K562 (cell line): ENCODE data around the gene SUGP1. TPM values are rescaled to one million over a fixed set of nuclear protein-coding genes. Genes with fewer than 3 reads are reported as not detected.

Experiments used
- ARID4B ChIP-seq: sonication (generic); formaldehyde crosslinking; IDR thresholded peaks from 2 replicates; pipeline ENCODE4 v1.8.0; 2022; ENCODE audit warnings: mild to moderate bottlenecking, missing genetic modification reagents
- ATF1 ChIP-seq, 2 experiments: fragments of 450-650 bp in 1 of 2; IDR thresholded peaks; 2 replicates each; pipeline ENCODE4 v1.6.1; 2016; ENCODE audit warnings: missing compliant biosample characterization in 1 of 2, missing genetic modification characterization in 1 of 2
- BHLHE40 ChIP-seq: IDR thresholded peaks from 2 replicates; pipeline ENCODE4 v1.6.1; 2011; ENCODE audit warnings: low read length, improper control_type of control experiment
- BRD4 ChIP-seq: fragments of 200-600 bp; sonication (generic); IDR thresholded peaks from 2 replicates; pipeline ENCODE4 v1.6.1; 2017; ENCODE audit warnings: inconsistent platforms
- CBFB ChIP-seq: sonication (generic); formaldehyde crosslinking; IDR thresholded peaks from 2 replicates; pipeline ENCODE4 v1.4.0; 2020; ENCODE audit warnings: mild to moderate bottlenecking, missing genetic modification reagents
- CTBP1 ChIP-seq: fragments of 450-650 bp; IDR thresholded peaks from 2 replicates; pipeline ENCODE4 v1.6.1; 2016; ENCODE audit warnings: borderline replicate concordance
- EGR1 ChIP-seq: fragments of 450-650 bp; conservative IDR thresholded peaks from 2 replicates; pipeline ENCODE4 v1.6.1; 2017; ENCODE audit warnings: mild to moderate bottlenecking
- EP400 ChIP-seq: fragments of 450-650 bp; IDR thresholded peaks from 2 replicates; pipeline ENCODE4 v1.6.1; 2017; ENCODE audit warnings: antibody characterized with exemption, mild to moderate bottlenecking, moderate library complexity
- JUNB ChIP-seq: fragments of 450-650 bp; formaldehyde crosslinking; conservative IDR thresholded peaks from 2 replicates; pipeline ENCODE4 v1.4.0; 2020; ENCODE audit warnings: mild to moderate bottlenecking
- KLF16 ChIP-seq: IDR thresholded peaks from 2 replicates; pipeline ENCODE4 v1.6.1; 2016; ENCODE audit warnings: antibody characterized with exemption
- L3MBTL2 ChIP-seq: fragments of 450-650 bp; IDR thresholded peaks from 2 replicates; pipeline ENCODE4 v1.6.1; 2016; ENCODE audit warnings: mild to moderate bottlenecking, moderate library complexity
- MAFK ChIP-seq: IDR thresholded peaks from 2 replicates; pipeline ENCODE4 v1.6.1; 2011; ENCODE audit warnings: low read length, improper control_type of control experiment
- NR2C1 ChIP-seq, 2 experiments: fragments of 450-650 bp; IDR thresholded peaks; 2 replicates each; pipeline ENCODE4 v1.6.1; 2017; ENCODE audit warnings: mild to moderate bottlenecking in 2 of 2, antibody characterized with exemption in 1 of 2, inconsistent platforms in 1 of 2, missing compliant biosample characterization in 1 of 2, missing genetic modification characterization in 1 of 2
- RB1 ChIP-seq: fragments of 450-650 bp; IDR thresholded peaks from 2 replicates; pipeline ENCODE4 v1.6.1; 2017; ENCODE audit warnings: low read depth, mild to moderate bottlenecking
- RBFOX2 ChIP-seq: fragments of 200-400 bp; formaldehyde crosslinking; IDR thresholded peaks from 2 replicates; pipeline ENCODE4 v1.6.1; 2017; ENCODE audit warnings: low read depth, mild to moderate bottlenecking, low read length, moderate library complexity
- TCF7 ChIP-seq: sonication (generic); IDR thresholded peaks from 2 replicates; pipeline ENCODE4 v1.6.1; 2016; ENCODE audit warnings: antibody characterized with exemption, borderline replicate concordance
- TEAD2 ChIP-seq: fragments of 450-650 bp; IDR thresholded peaks from 2 replicates; pipeline ENCODE4 v1.6.1; 2016; ENCODE audit warnings: missing genetic modification characterization, control low read depth, missing compliant biosample characterization
- ZEB2 ChIP-seq: fragments of 450-650 bp; IDR thresholded peaks from 2 replicates; pipeline ENCODE4 v1.6.1; 2016
- ZNF347 ChIP-seq: fragments of 450-650 bp; formaldehyde crosslinking; IDR thresholded peaks from 2 replicates; pipeline ENCODE4 v1.4.0; 2020; ENCODE audit warnings: low read depth, mild to moderate bottlenecking, moderate library complexity
- polyA plus RNA-seq, 8 experiments: library from polyadenylated mRNA; depleted of rRNA in 4 of 8; stranded (reverse) in 5 of 8; unstranded in 3 of 8; fragments of >200 nt; fragmentation: Nextera tagmentation in 2 of 8; fragmentation: Illumina TruSeq in 1 of 8; extraction: Ambion mirVana in 2 of 8; extraction: Trizol in 1 of 8; gene quantifications; 2 replicates each; pipeline versions ENCODE4 v1.2.1 to v1.2.3, GENCODE V29; 2011 to 2014; ENCODE audit warnings: inconsistent platforms in 1 of 8, missing spikeins in 1 of 8
- total RNA-seq, 7 experiments: library from RNA; depleted of rRNA in 6 of 7; stranded (reverse); fragments of >200 nt in 6 of 7; fragmentation: Illumina TruSeq in 2 of 7; extraction: Trizol in 2 of 7; gene quantifications; 2 replicates each; pipeline versions ENCODE4 v1.2.1 to v1.2.3, GENCODE V29; 2011 to 2021; ENCODE audit warnings: low replicate concordance in 1 of 7
- TF ChIP-seq, protein P1 (sequence below): fragments of 150-350 bp; conservative IDR thresholded peaks from 2 replicates; pipeline ENCODE4 v1.6.1; 2014; ENCODE audit warnings: low read length

The SUGP1 gene
- total and polyA plus RNA-seq, 9 of the 15 experiments (the other 6 are each of a cell fraction or from before 2014, with no cell fraction given): 1.0 to 53.3 (median 32.4) TPM

DNA sequence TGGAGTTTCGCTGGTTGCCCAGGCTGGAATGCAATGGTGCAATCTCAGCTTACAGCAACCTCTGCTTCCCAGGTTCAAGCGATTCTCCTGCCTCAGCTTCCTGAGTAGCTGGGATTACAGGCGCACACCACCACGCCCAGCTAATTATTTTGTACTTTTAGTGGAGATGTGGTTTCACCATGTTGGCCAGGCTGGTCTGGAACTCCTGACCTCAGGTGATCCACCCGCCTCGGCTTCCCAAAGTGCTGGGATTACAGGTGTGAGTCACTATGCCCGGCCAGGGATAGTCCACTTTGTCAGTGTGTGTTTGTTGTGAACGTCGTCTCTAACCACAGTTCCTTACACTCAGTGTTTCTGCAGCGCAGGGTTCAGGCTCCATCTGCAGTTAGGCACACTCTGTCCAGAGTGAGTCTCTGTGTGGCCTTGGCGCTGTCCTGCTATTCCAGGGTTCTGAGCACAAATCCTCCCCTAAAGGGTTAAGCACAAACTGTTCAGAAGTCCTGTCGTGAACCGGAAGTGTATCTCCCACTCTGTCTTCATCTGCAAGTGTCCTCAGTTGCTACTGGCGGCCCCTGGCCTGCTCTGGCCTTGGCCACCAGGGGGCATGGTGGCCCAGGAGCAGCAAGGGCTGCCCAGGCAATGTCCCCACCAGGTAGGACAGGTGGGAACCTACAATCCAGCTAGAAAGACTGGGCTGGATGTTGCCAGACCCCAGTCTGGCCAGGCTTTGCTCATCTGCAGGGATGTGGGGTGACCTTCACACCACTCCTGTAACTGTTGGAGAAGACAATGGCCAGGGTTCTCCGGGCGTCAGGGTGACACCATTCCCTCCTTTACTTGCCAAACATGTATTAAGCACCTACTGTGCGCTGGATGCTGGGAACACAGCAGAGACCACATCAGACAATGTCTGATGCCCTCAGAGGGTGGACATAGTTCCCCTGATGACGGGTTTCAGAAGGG lies 46.4 kb upstream of the SUGP1 start (continued):
- TF ChIP-seq EP400 (peak; percentile 48; the same call in 1 of the 2 replicates), TCF7 (0 out of 2 replicates have a peak, but pooled peaks have one; percentile 10), ZNF347 (CRISPR knock-in tag) (no peak), JUNB (no peak), KLF16 (peak; percentile 55), MAFK (no peak), ARID4B (CRISPR knock-in tag) (peak; percentile 47), CBFB (peak; percentile 25; the same call in 1 of the 2 replicates), TEAD2 (peak; percentile 47; the same call in 1 of the 2 replicates), EGR1 (peak; percentile 60; the same call in 1 of the 2 replicates), BRD4 (no peak), CTBP1 (peak; percentile 91), ZEB2 (peak; percentile 93; the same call in 1 of the 2 replicates), RB1 (peak; percentile 76), BHLHE40 (no peak; the same call in 1 of the 2 replicates), L3MBTL2 (peak; percentile 50; the same call in 1 of the 2 replicates), ATF1 (CRISPR knock-in tag; IDR thresholded peaks at IDR 0.05) (no peak), ATF1 (tag; IDR thresholded peaks at IDR 0.05) (peak; percentile 61), NR2C1 (IDR thresholded peaks at IDR 0.05) (peak; percentile 97), NR2C1 (tag; IDR thresholded peaks at IDR 0.05) (peak; percentile 98), RBFOX2 (peak; percentile 37; the same call in 1 of the 2 replicates)
- TF ChIP-seq, protein P1, sequence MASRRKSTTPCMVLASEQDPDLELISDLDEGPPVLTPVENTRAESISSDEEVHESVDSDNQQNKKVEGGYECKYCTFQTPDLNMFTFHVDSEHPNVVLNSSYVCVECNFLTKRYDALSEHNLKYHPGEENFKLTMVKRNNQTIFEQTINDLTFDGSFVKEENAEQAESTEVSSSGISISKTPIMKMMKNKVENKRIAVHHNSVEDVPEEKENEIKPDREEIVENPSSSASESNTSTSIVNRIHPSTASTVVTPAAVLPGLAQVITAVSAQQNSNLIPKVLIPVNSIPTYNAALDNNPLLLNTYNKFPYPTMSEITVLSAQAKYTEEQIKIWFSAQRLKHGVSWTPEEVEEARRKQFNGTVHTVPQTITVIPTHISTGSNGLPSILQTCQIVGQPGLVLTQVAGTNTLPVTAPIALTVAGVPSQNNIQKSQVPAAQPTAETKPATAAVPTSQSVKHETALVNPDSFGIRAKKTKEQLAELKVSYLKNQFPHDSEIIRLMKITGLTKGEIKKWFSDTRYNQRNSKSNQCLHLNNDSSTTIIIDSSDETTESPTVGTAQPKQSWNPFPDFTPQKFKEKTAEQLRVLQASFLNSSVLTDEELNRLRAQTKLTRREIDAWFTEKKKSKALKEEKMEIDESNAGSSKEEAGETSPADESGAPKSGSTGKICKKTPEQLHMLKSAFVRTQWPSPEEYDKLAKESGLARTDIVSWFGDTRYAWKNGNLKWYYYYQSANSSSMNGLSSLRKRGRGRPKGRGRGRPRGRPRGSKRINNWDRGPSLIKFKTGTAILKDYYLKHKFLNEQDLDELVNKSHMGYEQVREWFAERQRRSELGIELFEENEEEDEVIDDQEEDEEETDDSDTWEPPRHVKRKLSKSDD: no peak; the same call in 1 of the 2 replicates
